RPMI8226 (cell line): Measurements from ENCODE around the gene FRAS1.
"Not testable (repeated sequence)": the region's sequence is repeated elsewhere in the genome, so short reads cannot be mapped to it uniquely, and the experiment has no call there.

ENCODE experiments used
- DNase-seq: peaks from one replicate; pipeline ENCODE4 v3.0.0-alpha.2; 2015

The FRAS1 gene

GRCh38 chr4:78057135-78057599 is at the start of gene FRAS1:
FRAS1 (plus strand) TSS chr4:78057323; CDS start chr4:78058010, 687 bp downstream.
- no peak for DNase-seq

- not testable (repeated sequence) for DNase-seq
Observed at GRCh38 chr4:78011003-78011402, 46.1 kb upstream of the FRAS1 start.

DNA sequence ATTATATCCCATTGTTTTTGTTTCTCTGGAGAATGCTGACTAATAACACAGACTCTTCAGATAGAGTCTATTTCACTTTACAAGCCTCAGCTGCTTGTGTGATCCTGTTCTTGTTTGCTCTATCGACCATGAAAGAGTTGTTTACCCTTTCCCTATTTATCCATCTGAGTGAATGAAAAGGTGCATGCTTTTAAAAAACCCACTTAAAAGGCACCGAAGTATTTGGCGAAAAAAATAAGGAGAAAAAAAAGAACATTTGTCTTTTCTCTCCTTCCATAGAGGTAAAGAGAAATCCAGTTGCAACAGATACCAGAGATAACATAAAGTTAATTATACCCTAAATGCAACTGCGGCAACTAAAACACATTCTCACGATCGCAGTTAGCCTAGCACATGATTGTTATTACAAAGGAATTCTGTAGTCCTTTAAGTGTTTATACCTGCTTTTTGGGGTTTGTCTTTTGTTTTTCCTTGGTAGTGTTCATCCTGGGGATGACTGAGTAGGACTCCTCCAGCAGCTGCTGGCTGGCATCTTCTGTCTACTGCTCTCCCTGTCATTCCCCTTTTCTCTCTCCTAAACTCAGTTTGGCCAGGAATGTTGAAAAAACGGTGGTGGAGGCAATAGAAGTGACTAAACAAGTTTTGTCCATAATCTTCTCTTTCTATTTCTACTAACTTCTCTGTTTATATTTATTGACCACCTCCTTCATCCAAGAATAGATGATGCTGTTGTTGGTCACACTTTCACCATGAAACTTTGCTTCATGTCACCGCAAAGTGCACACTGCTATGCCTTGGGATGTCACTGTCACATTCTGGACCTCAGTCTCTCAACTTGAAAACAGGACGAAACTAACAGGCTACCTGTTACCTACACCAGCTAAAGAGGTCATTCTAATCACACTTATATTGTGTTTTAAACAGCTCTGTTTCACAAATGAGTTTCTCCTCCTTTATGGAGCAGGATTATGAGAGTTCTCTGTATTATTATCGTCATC is 41.9 kb upstream of the FRAS1 start:
- no peak for DNase-seq

DNA sequence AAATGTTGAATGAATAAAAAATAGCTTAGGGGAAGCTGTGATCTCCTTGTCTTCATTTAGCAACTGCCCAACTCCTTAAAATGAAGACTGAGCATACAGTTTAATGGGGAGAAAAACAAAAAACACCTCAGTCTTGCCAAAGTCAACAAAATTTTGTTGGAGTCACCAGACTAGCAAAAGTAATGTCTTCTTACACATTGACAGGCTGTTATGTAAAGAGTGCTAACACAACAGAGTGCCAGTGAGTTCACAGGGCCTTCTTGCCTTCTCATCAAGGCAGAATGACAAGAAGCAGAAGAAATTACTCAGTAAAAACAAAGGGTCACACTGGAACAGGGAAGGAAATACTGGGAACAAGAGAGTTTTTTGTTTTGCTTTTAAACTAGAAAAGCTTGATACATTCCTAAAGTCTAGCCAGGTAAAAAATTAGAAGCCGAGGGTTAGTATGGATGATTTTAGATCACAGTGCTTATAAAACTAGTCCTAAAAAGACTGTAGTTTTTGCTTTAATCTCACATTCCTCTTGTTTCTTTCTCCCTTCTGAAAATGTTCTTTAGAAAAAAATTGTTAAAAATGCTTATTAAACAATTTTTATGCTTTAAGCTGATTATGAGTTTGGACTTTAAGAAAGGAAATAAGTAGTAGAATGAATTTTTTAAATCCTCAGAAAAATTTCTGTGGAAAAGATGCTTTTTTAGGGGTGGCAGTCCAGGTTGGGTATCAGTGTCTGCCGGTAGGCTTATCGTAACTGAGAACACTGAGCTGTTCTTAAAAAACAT is 38.7 kb upstream of the FRAS1 start:
- DNase-seq, result no peak

DNA sequence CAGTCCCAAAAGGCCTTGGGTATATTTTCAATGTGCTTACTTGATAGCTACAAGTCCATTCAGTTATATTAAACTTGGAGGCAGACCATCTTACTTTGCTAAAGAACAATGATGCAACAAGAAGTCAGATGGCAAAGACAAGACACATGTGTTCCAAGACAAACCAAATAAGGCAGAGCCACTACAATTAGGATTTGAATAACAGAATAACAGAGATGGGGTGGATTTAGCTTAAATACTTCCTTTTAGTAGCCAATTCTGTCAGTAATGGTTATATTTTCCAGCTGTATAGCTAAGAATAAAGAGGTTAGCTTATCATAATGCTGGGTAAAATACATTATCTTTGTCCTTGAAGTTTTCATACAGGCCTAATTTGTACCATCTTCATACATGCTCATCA is 37.7 kb upstream of the FRAS1 start:
- DNase-seq, result no peak

- DNase-seq, result no peak
Observed at GRCh38 chr4:78020677-78021076, 36.4 kb upstream of the FRAS1 start.

- DNase-seq, result no peak
Observed at GRCh38 chr4:78022517-78022916, 34.6 kb upstream of the FRAS1 start.

GRCh38 chr4:78024085-78024484 is 33.0 kb upstream of the FRAS1 start:
- no peak for DNase-seq

- DNase-seq, result no peak
Observed at GRCh38 chr4:78024576-78025091, 32.5 kb upstream of the FRAS1 start.

GRCh38 chr4:78031417-78031950 is 25.6 kb upstream of the FRAS1 start:
- DNase-seq, result no peak

GRCh38 chr4:78032446-78032845 is 24.7 kb upstream of the FRAS1 start:
- DNase-seq, result no peak

DNA sequence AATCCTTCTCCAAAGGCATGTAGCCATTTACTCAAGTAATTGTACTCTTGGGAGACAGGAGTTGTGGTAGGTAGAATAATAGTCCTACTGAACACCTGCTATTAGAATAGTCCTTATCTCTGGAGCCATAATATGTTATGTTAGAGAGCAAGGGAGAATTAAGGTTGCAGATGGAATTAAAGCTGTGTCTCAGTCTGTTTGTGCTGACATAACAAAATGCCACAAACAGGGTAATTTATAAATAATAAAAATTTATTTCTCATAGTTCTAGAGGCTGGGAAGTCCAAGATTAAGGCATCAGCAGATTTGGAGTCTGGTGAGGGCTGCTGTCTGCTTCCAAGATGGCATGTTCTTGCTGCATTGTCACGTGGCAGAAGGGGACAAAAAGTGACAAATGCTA is 24.2 kb upstream of the FRAS1 start:
- DNase-seq, result no peak

GRCh38 chr4:78033861-78034260 is 23.3 kb upstream of the FRAS1 start:
- DNase-seq, result no peak

GRCh38 chr4:78038704-78039103 is 18.4 kb upstream of the FRAS1 start:
- DNase-seq, result no peak

DNA sequence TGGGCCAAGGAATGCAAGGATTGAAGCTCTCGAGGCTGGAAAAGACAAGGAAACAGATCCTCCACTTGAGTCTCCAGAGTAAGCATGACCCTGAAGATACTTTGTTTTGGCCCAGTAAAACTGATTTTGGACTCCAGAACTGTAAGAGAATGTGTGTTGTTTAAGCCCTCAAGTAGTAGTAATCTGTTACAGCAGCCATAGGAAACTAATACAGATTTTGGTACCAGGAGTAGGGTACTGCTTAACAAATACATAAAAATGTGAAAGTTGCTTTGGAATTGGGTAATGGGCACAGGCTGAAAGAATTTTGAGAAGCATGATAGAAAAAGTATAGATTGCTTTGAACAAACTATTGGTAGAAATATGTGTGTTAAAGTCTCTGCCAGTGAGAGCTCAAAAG is 17.4 kb upstream of the FRAS1 start:
- DNase-seq, result no peak

GRCh38 chr4:78040431-78040830 is 16.7 kb upstream of the FRAS1 start:
- DNase-seq, result no peak

GRCh38 chr4:78047366-78047765 is 9.8 kb upstream of the FRAS1 start:
- no peak for DNase-seq

GRCh38 chr4:78056265-78057129 is 626 bp upstream of the FRAS1 start:
- peak; percentile 3 for DNase-seq

DNA sequence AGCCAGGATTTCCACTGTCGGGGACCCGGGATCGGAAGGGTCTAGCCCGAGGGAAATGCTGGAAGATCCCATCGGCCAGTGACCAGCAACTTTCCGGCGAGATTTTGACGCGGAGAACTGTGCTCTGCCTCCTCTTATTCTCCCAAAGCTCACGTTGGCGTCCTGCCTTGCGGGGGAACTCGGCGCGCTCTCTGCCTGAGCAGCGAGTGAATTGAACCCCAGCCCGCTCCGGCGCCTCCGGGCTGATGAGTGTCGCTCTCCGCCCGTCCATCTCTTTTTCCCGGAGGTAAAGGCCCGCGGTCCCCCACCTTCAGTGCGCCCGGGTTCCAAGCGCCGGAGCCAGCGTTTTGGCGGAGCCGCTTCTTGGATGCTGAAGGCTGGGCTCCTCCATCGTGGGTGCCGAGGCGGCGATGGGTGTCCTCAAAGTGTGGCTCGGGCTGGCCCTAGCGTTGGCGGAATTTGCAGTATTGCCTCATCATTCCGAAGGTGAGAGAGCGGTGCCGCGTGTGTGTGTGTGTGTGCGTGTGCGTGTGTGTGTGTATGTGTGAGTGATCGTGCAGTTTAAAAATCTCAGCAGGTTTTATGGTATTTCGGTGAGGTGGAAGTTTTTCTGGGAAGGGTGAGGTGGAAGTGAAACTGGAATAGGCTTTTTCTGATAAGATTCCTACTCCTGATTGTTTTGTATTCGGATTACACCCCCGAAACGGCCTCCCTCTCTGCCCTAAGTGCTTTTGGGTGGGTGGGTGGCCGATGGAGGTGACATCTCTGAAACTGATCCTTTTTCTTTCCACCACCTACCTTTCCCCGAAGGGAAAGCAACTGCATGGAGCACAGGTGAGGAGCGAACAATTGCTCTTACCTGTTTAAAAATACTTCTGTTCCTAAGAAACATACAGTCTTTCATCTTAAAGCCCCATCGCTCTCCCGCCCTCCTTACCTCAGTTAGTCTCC is 752 bp downstream of the FRAS1 start:
- no peak for DNase-seq

DNA sequence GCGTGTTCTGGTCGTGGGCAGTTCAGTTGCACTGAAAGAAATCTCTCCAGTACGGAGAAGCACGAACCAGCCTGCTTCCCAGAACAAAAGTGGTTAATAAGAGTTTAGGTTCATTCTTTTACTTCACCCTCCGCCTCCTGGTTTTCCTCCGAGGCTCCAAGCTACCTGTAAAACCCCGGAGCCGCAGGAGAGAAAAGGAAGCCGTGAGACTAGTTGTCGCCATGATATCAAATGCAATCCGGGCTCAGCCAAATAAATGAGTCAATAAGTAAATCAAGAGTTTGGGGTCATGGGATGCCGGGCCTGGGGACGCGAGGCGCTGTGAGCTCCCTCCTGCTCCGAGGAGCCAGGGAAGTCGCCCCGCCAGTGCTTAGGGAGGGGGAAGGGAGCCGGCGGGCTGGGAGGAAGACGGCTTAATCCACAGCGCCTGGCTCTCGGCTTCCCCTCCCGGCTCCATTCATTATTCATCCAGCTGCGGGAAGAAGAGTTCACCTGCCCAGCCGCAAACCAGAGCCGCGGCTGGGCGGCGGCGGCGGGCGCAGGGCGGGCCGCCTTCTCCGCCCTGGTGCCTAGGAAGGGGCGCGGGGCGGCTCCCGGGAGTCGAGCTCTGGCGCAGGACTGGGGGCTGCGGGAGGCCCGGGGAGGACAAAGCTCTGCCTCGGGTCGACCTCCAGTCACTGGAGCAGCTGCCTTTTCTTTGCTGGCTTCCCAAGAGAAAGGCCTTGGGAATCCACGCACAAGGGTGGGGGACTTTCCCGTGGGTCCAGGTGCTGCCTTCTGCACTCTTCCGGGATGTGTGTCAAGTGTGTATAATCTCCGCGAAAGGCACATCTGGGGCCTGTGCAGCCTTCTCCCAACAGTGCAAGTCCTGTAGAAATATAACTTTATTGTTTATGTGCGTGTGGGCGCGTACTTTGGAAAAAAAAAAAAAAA is 1.7 kb downstream of the FRAS1 start:
- DNase-seq, result no peak
